ENCODE data around the gene TRAM2. TPM values are rescaled to one million over a fixed set of nuclear protein-coding genes. Genes with fewer than 3 reads are reported as not detected.

TRAM2 gene
- total and polyA plus RNA-seq, 2 of the 4 experiments (the other 2 are of a cell fraction) = 77.2 to 95.7 TPM

GRCh38 chr6:52603000-52603795, 26.3 kb upstream of the TRAM2 start:
- DNase-seq (peak; percentile 83), ATAC-seq (ENCODE audit: low read depth) (peak; percentile 92)
- Histone ChIP-seq H3K14ac (replicated peaks; ENCODE audit: low read depth, low read length) (peak overlapping the region; percentile 88), H3K18ac (ENCODE audit: low read depth, low read length) (peak overlapping the region; percentile 32), H2BK20ac (ENCODE audit: low read depth, low read length) (peak overlapping the region; percentile 93), H2BK5ac (ENCODE audit: low read depth, low read length, poor library complexity, severe bottlenecking) (peak overlapping the region; percentile 62), H3K23ac (ENCODE audit: low read depth, low read length) (peak overlapping the region; percentile 78; the same call in 1 of the 2 replicates), H2BK120ac (ENCODE audit: low read depth, low read length) (peak overlapping the region; percentile 85), H3K4ac (ENCODE audit: low read depth, low read length) (peak overlapping the region; percentile 84), H3K9me3 (ENCODE audit: control insufficient read depth, insufficient read depth, low read length) (no peaks in the 10 kb centered on the region), H2BK15ac (ENCODE audit: low read depth, low read length) (peak overlapping the region; percentile 73; the same call in 2 of the 3 replicates), H2AFZ (replicated peaks; ENCODE audit: low read length, poor library complexity) (peak overlapping the region; percentile 45), H2AK9ac (replicated peaks; ENCODE audit: low read depth, low read length, poor library complexity) (no peak overlapping the region), H3K4me2 (ENCODE audit: low read depth, low read length) (peak overlapping the region; percentile 19; the same call in 1 of the 2 replicates), H3K56ac (ENCODE audit: extremely low read depth, insufficient read depth, low read length) (peak overlapping the region; percentile 63), H3K36me3 (ENCODE audit: control insufficient read depth, insufficient read depth, low read length) (no peaks in the 10 kb centered on the region), H4K8ac (ENCODE audit: low read depth in 2 of 2, low read length in 2 of 2) (peak overlapping the region; percentile 11 to 75), H3K79me1 (ENCODE audit: low read depth in 1 of 2, low read length in 2 of 2) (no peaks in the 10 kb centered on the region), H4K5ac (ENCODE audit: low read depth, low read length) (peak overlapping the region; percentile 3; the same call in 1 of the 2 replicates), H4K20me1 (ENCODE audit: insufficient read depth, low read length) (no peaks in the 10 kb centered on the region), H3K27me3 (ENCODE audit: control insufficient read depth, insufficient read depth, low read length) (no peaks in the 10 kb centered on the region), H4K91ac (ENCODE audit: insufficient read depth, low read depth, low read length) (peak overlapping the region; percentile 49), H3K9me1 (ENCODE audit: insufficient read depth, low read length) (peaks cover 13% of the 10 kb centered on the region), H2AK5ac (ENCODE audit: low read depth, low read length) (peak overlapping the region; percentile 72), H3K27ac (ENCODE audit: insufficient read depth, low read length) (peak overlapping the region; percentile 34), H3K9ac (ENCODE audit: low read depth, low read length) (no peak overlapping the region), H3K4me1 (ENCODE audit: control insufficient read depth, insufficient read depth, low read length) (peaks cover 10% of the 10 kb centered on the region), H3K4me3 (ENCODE audit: insufficient read depth, low read depth, low read length) (no peak overlapping the region)
- ChIA-PET POLR2A (ENCODE audit: unreplicated experiment) (no interaction called here), CTCF (interaction anchor here (1.5 kb wide), 1 partner anchor 49 kb away, joined by 4 read pairs; no protein-coding TSS in a partner anchor)
- dilution Hi-C loops (cut with HindIII; ENCODE audit: low sequenced_read_pairs, unreplicated experiment) (no loop called here), intact Hi-C loops (cut with micrococcal nuclease) (no loop called here), in situ Hi-C loops (cut with MboI; ENCODE audit: low sequenced_read_pairs) (no loop called here)
- TF ChIP-seq MAFK (IDR thresholded peaks at IDR 0.05; ENCODE audit: low read depth, low read length) (0 out of 2 replicates have a peak, but pooled peaks have one; percentile 2), FOS (IDR thresholded peaks at IDR 0.05; ENCODE audit: low read depth, low read length) (peak; percentile 62; the same call in 1 of the 2 replicates), CHD1 (IDR thresholded peaks at IDR 0.05; ENCODE audit: low read depth, low read length) (no peak)
- 50% methylated on average over 1 of the region's 3 CpGs; no CpG with 5 or more reads in 1 of the 2 experiments for WGBS, 2 experiments (ENCODE audit: extremely low coverage in 2 of 2, insufficient read length in 1 of 2)
- no TSS peak for BruUV-seq (replicated peaks)

Data from IMR-90 (cell line).